ENCODE results near the gene MEOX2. TPM values are rescaled to one million over a fixed set of nuclear protein-coding genes. Genes with fewer than 3 reads are reported as not detected.

MEOX2 gene
- total RNA-seq, 4 donors from 2014 or later = 0.80 to 3.3 (median 1.3) TPM; not detected in 1

DNA sequence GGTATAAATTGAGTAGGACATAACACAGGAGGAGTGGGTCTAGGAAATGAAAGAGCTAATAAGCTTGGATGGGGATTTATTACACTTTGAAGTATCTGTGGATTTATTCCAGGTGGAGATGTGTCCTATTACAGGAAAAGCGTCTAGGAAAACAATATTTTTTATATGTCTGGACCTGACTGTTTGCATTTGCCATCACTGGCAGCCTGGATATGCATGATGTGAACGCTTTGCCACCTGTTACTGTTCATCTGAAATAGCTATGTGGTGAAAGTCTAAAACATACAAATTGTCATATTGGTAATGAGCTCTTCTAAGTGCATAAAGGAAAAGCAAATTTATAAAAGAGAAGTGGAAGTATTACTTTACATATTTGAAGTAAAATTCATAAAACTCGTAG, 93.1 kb downstream of the MEOX2 start:
- no peaks in the 10 kb centered on the region for H3K9me3 ChIP-seq
- TF ChIP-seq POLR2A (IDR thresholded peaks at IDR 0.05) = no peak
- TF ChIP-seq, protein P1, sequence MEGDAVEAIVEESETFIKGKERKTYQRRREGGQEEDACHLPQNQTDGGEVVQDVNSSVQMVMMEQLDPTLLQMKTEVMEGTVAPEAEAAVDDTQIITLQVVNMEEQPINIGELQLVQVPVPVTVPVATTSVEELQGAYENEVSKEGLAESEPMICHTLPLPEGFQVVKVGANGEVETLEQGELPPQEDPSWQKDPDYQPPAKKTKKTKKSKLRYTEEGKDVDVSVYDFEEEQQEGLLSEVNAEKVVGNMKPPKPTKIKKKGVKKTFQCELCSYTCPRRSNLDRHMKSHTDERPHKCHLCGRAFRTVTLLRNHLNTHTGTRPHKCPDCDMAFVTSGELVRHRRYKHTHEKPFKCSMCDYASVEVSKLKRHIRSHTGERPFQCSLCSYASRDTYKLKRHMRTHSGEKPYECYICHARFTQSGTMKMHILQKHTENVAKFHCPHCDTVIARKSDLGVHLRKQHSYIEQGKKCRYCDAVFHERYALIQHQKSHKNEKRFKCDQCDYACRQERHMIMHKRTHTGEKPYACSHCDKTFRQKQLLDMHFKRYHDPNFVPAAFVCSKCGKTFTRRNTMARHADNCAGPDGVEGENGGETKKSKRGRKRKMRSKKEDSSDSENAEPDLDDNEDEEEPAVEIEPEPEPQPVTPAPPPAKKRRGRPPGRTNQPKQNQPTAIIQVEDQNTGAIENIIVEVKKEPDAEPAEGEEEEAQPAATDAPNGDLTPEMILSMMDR (IDR thresholded peaks at IDR 0.05) = no peak
- DNase-seq = no peak
- no peaks in the 10 kb centered on the region for H3K36me3 ChIP-seq
- H3K27ac ChIP-seq = no peak overlapping the region
- no peaks in the 10 kb centered on the region for H3K4me1 ChIP-seq
- no peaks in the 10 kb centered on the region for H3K27me3 ChIP-seq
- H3K4me3 ChIP-seq = no peak overlapping the region

DNA sequence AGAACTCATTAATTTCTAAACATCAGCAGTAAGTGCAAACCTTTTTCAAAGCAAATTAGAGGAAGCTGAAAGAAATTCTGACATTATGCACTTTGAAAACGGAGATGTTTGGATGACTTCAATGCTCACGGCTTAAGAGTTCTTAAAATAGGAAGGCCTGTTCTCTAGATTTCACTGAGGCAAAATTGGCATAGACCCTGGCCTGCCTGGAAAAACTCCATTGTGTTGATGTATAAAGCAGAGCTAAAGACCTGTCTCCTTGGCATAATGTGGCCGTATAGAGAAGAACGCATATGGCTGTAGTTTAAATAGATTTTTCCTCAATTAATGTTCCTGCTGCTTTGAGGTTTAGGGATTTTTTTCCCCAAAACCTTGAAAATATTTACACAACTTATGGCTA, 100.2 kb downstream of the MEOX2 start:
- no peaks in the 10 kb centered on the region for H3K36me3 ChIP-seq
- no peak overlapping the region for H3K27ac ChIP-seq
- no peaks in the 10 kb centered on the region for H3K9me3 ChIP-seq
- H3K4me3 ChIP-seq = no peak overlapping the region
- no peaks in the 10 kb centered on the region for H3K4me1 ChIP-seq
- TF ChIP-seq, protein P1 (IDR thresholded peaks at IDR 0.05) = no peak
- TF ChIP-seq POLR2A (IDR thresholded peaks at IDR 0.05) = no peak
- no peak for DNase-seq
- H3K27me3 ChIP-seq = no peaks in the 10 kb centered on the region

DNA sequence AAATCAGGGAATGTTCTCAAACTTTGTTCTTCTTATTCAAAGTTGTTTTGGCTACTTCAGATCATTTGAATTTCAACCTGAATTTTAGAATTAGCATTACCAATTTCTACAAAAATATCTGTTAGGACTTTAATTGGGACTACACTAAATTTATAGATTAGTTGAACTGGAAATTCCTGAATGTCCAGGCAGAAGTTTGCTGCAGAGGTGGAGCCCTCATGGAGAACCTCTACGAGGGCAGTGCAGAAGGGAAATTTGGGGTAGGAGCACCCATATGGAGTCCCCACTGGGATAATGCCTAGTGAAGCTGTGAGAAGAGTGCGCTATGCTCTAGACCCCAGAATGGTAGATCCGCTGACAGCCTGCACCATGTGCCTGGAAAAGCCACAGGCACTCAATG, 101.9 kb downstream of the MEOX2 start:
- no peaks in the 10 kb centered on the region for H3K36me3 ChIP-seq
- H3K4me3 ChIP-seq = no peak overlapping the region
- H3K27me3 ChIP-seq = no peaks in the 10 kb centered on the region
- no peak for DNase-seq
- no peak overlapping the region for H3K27ac ChIP-seq
- no peaks in the 10 kb centered on the region for H3K9me3 ChIP-seq
- TF ChIP-seq, protein P1 (IDR thresholded peaks at IDR 0.05) = no peak
- TF ChIP-seq POLR2A (IDR thresholded peaks at IDR 0.05) = no peak
- peaks cover 0 to 5% (median 0%) of the 10 kb centered on the region in 4 donors for H3K4me1 ChIP-seq

DNA sequence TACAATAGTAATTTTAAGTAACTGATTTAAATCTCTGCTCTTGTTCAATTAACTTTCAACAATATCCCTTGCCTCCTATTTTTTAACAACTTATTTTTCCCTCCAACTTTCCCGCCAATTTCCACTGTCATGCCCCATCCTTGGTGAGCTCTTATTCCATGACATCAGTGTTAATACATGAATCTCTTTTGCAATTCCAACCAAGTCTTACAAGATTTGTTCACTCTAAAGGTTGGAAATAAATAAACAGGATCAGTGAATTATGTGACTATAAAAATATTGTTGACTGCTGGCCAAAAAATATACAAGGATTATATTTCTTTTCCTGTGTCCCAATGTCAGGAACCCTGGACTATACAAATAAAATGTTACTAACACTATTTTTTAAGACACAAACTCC, 103.7 kb downstream of the MEOX2 start:
- peaks cover 0 to 5% (median 0%) of the 10 kb centered on the region in 4 donors for H3K4me1 ChIP-seq
- no peaks in the 10 kb centered on the region for H3K36me3 ChIP-seq
- no peak overlapping the region for H3K4me3 ChIP-seq
- no peaks in the 10 kb centered on the region for H3K27me3 ChIP-seq
- no peak for TF ChIP-seq POLR2A (IDR thresholded peaks at IDR 0.05)
- TF ChIP-seq, protein P1 (IDR thresholded peaks at IDR 0.05) = no peak
- DNase-seq = no peak
- no peaks in the 10 kb centered on the region for H3K9me3 ChIP-seq
- H3K27ac ChIP-seq = no peak overlapping the region

DNA sequence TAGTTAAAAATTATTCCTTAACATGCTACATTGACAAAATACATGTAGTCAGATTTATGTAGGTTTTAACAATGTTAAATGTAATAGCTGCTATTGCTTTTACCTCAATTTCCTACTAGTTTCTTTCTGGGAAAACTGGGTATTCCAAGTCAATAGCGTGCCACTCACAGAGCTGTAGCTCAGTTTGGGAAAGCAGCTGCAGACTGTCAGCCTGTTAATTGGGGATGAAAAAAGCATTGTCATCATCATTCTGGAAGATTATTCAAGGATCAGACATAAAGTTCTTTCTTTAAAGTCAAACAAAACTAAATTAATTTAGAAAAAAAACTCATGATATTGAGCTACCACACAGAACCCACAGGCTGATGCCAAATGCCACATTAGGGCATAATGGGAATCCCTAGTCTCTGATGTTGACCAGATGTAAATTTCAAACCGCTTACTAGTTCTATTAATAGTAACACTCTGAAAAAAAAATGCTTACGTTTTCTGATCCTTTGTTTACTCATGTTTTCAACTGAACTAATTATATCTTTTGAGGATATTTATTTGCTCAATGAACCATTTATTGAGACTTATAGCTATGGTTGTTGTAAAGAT, 105.0 kb downstream of the MEOX2 start:
- TF ChIP-seq, protein P1 (IDR thresholded peaks at IDR 0.05) = no peak
- TF ChIP-seq POLR2A (IDR thresholded peaks at IDR 0.05) = no peak
- no peak overlapping the region for H3K4me3 ChIP-seq
- H3K9me3 ChIP-seq = no peaks in the 10 kb centered on the region
- H3K4me1 ChIP-seq = peaks cover 0 to 5% (median 0%) of the 10 kb centered on the region in 4 donors
- H3K36me3 ChIP-seq = no peaks in the 10 kb centered on the region
- no peaks in the 10 kb centered on the region for H3K27me3 ChIP-seq
- DNase-seq = no peak
- H3K27ac ChIP-seq = no peak overlapping the region

All from Peyer's patch (tissue), 4 donors.